ENCODE results near the gene EVX2. TPM values are rescaled to one million over a fixed set of nuclear protein-coding genes. Genes with fewer than 3 reads are reported as not detected.

EVX2 gene
- total and polyA plus RNA-seq, 8 donors = not detected

- Histone ChIP-seq H3K4me1 (peaks cover 3 to 27% of the 10 kb centered on the region in 2 donors), H3K27ac (no peak overlapping the region), H3K27me3 (peaks cover 99 to 100% of the 10 kb centered on the region in 2 donors), H3K36me3 (no peaks in the 10 kb centered on the region), H3K9me3 (no peaks in the 10 kb centered on the region), H3K4me3 (no peak overlapping the region)
- TF ChIP-seq, protein P1, sequence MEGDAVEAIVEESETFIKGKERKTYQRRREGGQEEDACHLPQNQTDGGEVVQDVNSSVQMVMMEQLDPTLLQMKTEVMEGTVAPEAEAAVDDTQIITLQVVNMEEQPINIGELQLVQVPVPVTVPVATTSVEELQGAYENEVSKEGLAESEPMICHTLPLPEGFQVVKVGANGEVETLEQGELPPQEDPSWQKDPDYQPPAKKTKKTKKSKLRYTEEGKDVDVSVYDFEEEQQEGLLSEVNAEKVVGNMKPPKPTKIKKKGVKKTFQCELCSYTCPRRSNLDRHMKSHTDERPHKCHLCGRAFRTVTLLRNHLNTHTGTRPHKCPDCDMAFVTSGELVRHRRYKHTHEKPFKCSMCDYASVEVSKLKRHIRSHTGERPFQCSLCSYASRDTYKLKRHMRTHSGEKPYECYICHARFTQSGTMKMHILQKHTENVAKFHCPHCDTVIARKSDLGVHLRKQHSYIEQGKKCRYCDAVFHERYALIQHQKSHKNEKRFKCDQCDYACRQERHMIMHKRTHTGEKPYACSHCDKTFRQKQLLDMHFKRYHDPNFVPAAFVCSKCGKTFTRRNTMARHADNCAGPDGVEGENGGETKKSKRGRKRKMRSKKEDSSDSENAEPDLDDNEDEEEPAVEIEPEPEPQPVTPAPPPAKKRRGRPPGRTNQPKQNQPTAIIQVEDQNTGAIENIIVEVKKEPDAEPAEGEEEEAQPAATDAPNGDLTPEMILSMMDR (IDR thresholded peaks at IDR 0.05) = no peak
- intact Hi-C loops (cut with DNase I) = no loop called here
- DNase-seq = no peak
- no peak for ATAC-seq
Observed at GRCh38 chr2:176100547-176101140, 16.9 kb upstream of the EVX2 start.

- H3K27ac ChIP-seq = no peak within 1 kb of the TSS
- TF ChIP-seq, protein P1 (IDR thresholded peaks at IDR 0.05) = no peak
- ATAC-seq (no peak), DNase-seq (peak in 1 of 4 donors; percentile 64)
- H3K27me3 ChIP-seq = peaks cover 99 to 100% of the 10 kb centered on the region in 2 donors
- H3K9me3 ChIP-seq = no peaks in the 10 kb centered on the region
- intact Hi-C loops (cut with DNase I) = loop anchor here in 1 of 2 donors (10.0 kb wide), 1 partner anchor 415 kb away; no protein-coding TSS in a partner anchor
- peaks cover 3 to 26% of the 10 kb centered on the region in 2 donors for H3K4me1 ChIP-seq
- no peak within 1 kb of the TSS for H3K4me3 ChIP-seq
- no peaks in the 10 kb centered on the region for H3K36me3 ChIP-seq
Observed at GRCh38 chr2:176099728-176100546, 16.2 kb upstream of the EVX2 start, which contains the start of gene HOXD12. TSS of gene HOXD12 (plus strand) at chr2:176099795. CDS start at chr2:176099802, 7 bp downstream.

- ATAC-seq (no peak), DNase-seq (no peak)
- Histone ChIP-seq H3K27ac (no peak overlapping the region), H3K4me1 (peaks cover 3 to 19% of the 10 kb centered on the region in 2 donors), H3K36me3 (no peaks in the 10 kb centered on the region), H3K4me3 (no peak overlapping the region), H3K27me3 (peaks cover 99 to 100% of the 10 kb centered on the region in 2 donors), H3K9me3 (no peaks in the 10 kb centered on the region)
- intact Hi-C loops (cut with DNase I) = loop anchor here in 1 of 2 donors (10.0 kb wide), 1 partner anchor 414 kb away; no protein-coding TSS in a partner anchor
- TF ChIP-seq, protein P1 (IDR thresholded peaks at IDR 0.05) = no peak
Observed at GRCh38 chr2:176099159-176099727, 15.5 kb upstream of the EVX2 start.

DNA sequence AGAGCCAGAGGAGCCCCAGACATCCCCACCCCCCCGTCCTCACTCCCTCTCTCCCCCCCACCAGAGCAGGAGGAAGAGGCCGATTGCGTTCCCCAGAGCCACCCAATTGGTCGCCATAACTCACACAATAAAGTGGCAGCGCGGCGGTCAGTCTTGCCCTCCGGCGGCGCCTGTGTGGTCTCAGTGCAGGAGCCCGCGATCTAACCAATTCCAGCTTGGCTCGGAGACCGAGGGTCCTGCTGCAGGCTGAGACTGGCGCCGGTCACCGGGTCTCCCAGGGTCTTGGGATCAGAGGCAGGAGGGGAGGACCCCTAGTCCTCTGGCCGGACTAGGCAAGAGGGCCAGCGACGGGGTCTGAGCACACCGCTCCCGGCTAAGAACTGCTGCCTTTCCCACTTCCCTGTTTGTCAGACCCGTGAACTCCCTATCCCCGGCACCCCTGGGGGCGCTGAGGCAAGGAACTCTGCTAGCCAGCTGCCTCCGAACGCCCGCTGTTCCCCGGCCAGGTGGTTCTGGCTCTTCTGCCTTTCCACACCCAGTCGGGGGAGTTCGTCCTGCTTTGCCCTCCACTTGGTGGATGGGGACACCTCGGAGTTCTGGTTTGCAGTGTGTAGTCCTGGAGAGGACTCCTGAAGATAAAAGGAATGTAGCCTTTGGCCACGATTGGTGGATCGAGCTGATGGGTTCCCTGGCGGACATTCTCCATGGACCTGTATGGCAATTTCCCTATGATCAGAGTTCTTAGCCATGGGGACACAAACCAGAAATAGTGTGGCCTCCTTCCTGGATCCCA, 14.8 kb upstream of the EVX2 start:
- H3K27ac ChIP-seq = no peak overlapping the region
- peaks cover 3 to 17% of the 10 kb centered on the region in 2 donors for H3K4me1 ChIP-seq
- no peaks in the 10 kb centered on the region for H3K36me3 ChIP-seq
- no peaks in the 10 kb centered on the region for H3K9me3 ChIP-seq
- intact Hi-C loops (cut with DNase I) = loop anchor here in 1 of 2 donors (10.0 kb wide), 1 partner anchor 414 kb away; no protein-coding TSS in a partner anchor
- H3K27me3 ChIP-seq = peaks cover 99 to 100% of the 10 kb centered on the region in 2 donors
- ATAC-seq (no peak), DNase-seq (peak in 1 of 4 donors; percentile 71)
- H3K4me3 ChIP-seq = no peak overlapping the region
- TF ChIP-seq, protein P1 (IDR thresholded peaks at IDR 0.05) = no peak

Measured in left lung (tissue), 10 donors.